Measurements from ENCODE around the gene LRP1.

GRCh38 chr12:57154076-57154475 is 25.8 kb downstream of the LRP1 start:
- TF ChIP-seq POLR2A (IDR thresholded peaks at IDR 0.05; ENCODE audit: low read depth, low read length) = no peak
- no peak for TF ChIP-seq POLR2AphosphoS5 (IDR thresholded peaks at IDR 0.05; ENCODE audit: low read depth, low read length)

Data from GM12892 (cell line).